Coronary artery (tissue), 2 donors: Measurements from ENCODE around the gene SIPA1L3.

Experiments
- DNase-seq: peaks from one replicate; pipeline ENCODE4 v3.0.0-alpha.2; 2017; ENCODE audit warnings: low spot score
- H3K27ac ChIP-seq, 2 donors: fragments of 200-600 bp; sonication (generic); one replicate each; pipeline ENCODE4 v1.5.1; 2016 to 2019
- H3K4me3 ChIP-seq: fragments of 200-600 bp; sonication (generic); 2 replicates; pipeline ENCODE4 v1.5.1; 2016; ENCODE audit warnings: mild to moderate bottlenecking, moderate library complexity
- TF ChIP-seq, protein P1 (sequence below): fragments of 200-600 bp; sonication (generic); IDR thresholded peaks from one replicate; pipeline ENCODE4 v1.5.1; 2019; ENCODE audit warnings: antibody characterized with exemption

Gene SIPA1L3

DNA sequence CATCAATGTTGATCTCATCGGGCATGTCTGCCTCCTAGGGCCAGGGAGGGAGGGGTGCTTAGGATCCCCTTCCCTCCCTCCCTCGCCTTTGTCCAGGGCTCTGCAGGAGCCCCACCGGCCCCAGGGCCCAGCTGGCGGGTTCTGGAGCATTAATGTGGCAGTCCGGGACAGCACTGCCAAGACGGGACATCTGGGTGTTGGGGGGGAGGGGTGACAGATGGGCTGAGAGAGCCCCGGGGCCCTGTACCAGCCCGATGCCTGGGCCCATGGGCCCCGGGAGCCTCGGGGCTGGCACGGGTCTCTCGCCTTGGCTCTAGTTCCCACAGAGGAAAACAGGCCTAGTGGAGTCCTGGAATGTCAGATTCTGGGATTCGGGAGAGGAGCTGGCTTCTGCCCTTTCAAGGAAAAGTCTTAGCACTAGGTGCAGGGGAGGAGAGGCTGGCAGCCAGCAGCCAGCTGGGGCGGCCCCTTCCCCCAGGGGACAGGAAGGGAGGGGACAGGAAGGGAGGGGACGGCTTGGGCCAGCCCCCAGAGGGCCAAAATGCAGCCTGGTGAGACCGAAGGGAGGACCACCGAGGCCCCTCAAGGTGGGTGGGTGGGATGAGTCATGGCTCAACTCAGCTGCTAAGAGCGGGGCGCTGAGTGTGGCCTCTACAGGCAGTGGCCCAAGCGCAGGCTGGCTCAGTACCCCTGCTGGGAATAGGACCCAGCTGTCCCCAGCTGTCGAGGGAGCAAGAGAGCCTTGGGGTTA is 346.1 kb downstream of the SIPA1L3 start:
- TF ChIP-seq, protein P1, sequence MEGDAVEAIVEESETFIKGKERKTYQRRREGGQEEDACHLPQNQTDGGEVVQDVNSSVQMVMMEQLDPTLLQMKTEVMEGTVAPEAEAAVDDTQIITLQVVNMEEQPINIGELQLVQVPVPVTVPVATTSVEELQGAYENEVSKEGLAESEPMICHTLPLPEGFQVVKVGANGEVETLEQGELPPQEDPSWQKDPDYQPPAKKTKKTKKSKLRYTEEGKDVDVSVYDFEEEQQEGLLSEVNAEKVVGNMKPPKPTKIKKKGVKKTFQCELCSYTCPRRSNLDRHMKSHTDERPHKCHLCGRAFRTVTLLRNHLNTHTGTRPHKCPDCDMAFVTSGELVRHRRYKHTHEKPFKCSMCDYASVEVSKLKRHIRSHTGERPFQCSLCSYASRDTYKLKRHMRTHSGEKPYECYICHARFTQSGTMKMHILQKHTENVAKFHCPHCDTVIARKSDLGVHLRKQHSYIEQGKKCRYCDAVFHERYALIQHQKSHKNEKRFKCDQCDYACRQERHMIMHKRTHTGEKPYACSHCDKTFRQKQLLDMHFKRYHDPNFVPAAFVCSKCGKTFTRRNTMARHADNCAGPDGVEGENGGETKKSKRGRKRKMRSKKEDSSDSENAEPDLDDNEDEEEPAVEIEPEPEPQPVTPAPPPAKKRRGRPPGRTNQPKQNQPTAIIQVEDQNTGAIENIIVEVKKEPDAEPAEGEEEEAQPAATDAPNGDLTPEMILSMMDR: no peak
- H3K27ac ChIP-seq: peak overlapping the region; percentile 85 to 97
- peak overlapping the region; percentile 82 for H3K4me3 ChIP-seq
- peak; percentile 94 for DNase-seq

- TF ChIP-seq, protein P1: no peak
- Histone ChIP-seq H3K27ac (peak overlapping the region; percentile 85 to 97), H3K4me3 (peak overlapping the region; percentile 82)
- no peak for DNase-seq
Measured at GRCh38 chr19:38253788-38254187, 346.8 kb downstream of the SIPA1L3 start.

DNA sequence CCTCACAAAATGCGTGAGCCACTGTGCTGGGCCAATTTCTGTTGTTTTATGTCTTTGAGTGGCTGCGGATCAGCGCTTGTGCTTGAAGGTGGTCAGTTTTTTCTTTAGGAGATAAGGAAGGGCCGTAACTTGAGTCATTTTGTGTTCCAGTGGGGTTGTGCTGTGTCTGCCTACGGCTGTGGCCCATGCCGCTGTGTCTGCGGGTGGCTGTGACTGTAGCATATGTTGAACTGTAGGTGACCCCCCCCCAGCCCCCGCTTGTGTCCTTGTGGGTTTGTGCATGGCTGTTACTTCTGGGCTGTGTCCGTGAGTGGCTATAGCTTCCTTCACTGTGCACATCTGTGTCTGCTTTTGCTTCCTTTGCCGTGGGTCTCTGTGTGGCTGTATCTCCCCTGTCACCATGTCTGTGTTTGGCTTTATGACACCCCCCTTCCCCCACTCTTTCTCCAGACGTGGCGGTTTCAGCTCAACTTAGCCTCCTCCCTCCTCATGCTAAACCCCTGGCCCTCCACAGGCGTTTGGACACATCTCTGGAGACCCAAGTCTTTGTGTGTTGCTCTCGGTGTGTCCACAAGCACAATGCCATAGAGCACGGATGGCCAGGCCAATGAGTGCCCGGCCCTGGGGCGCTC is 348.5 kb downstream of the SIPA1L3 start:
- TF ChIP-seq, protein P1: no peak
- peak overlapping the region; percentile 85 to 97 for H3K27ac ChIP-seq
- DNase-seq: peak; percentile 79

More for the DNA sequence above, 348.5 kb downstream of the SIPA1L3 start:
- H3K4me3 ChIP-seq: peak overlapping the region; percentile 82
